GM12873 (cell line): Measurements from ENCODE around the gene HMCN1.

Experiments used
- CTCF ChIP-seq: IDR thresholded peaks from 2 replicates; pipeline ENCODE4 v1.5.1; 2012; ENCODE audit warnings: low read depth, mild to moderate bottlenecking, moderate library complexity, low read length, control low read depth; ENCODE audit not compliant: insufficient read depth; ENCODE audit errors: missing control alignments

Gene HMCN1

GRCh38 chr1:186125511-186125910 is 391.3 kb downstream of the HMCN1 start:
- TF ChIP-seq CTCF, result no peak

- TF ChIP-seq CTCF, result no peak
Observed at GRCh38 chr1:186129758-186130157, 395.6 kb downstream of the HMCN1 start.

GRCh38 chr1:186139115-186139514 is 404.9 kb downstream of the HMCN1 start:
- no peak for TF ChIP-seq CTCF

GRCh38 chr1:186139701-186140100 is 405.5 kb downstream of the HMCN1 start:
- TF ChIP-seq CTCF, result no peak

GRCh38 chr1:186142159-186142558 is 408.0 kb downstream of the HMCN1 start:
- TF ChIP-seq CTCF, result no peak

DNA sequence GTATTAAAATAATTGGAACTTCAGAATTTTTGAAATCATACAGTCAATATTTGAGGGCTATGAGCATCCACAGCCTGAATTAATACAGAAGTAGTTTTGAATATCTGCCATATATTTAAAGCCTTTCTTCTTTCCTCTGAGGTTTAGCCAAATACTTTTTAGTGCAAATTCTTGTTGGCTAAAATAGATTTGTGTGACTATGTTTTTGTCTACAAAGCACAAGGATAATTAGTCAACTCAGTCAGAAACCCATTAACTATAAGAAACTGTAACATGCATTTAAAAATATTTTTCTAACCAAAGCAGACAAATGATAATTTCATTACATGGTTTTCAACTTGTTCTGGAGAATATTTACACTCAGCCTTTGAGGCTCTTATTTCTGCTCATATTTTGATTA is 408.7 kb downstream of the HMCN1 start:
- TF ChIP-seq CTCF, result no peak

- no peak for TF ChIP-seq CTCF
Observed at GRCh38 chr1:186143481-186143880, 409.3 kb downstream of the HMCN1 start.

- no peak for TF ChIP-seq CTCF
Observed at GRCh38 chr1:186144505-186144904, 410.3 kb downstream of the HMCN1 start.
